Glomerular visceral epithelial cell (primary cell): Measurements from ENCODE around the gene SYNE2.
A peak's percentile ranks its signal among the peaks of the same experiment; 100 is the strongest.
"Not testable (repeated sequence)": the region's sequence is repeated elsewhere in the genome, so short reads cannot be mapped to it uniquely, and the experiment has no call there.

Experiments used
- DNase-seq: peaks from one replicate; pipeline ENCODE4 v3.0.0-alpha.2; 2016; ENCODE audit errors: extremely low spot score

Gene SYNE2

GRCh38 chr14:64190974-64191502, 338.2 kb downstream of the SYNE2 start:
- no peak for DNase-seq

DNA sequence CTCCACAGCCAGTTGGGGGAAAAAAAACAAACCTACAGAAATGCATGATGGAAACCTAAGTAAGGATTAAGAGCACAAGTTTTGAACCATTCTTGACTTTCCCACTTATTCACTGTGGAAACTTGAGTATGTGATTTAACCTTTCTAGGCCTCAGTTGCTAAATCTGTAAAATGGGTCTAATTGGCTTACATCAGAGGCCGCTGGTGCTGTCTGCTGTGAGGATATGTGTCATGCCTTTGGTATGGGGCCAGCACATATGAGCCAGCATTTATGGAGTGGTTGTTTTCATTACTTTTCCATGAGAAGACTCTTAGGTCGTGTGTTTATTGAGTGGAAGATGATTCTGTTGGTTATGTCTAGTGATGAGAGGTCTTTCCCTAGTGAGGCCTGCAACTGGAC, 339.0 kb downstream of the SYNE2 start:
- DNase-seq: peak; percentile 59

- DNase-seq: no peak
Observed at GRCh38 chr14:64193821-64194220, 341.0 kb downstream of the SYNE2 start.

GRCh38 chr14:64194404-64194803, 341.6 kb downstream of the SYNE2 start:
- DNase-seq: no peak

- no peak for DNase-seq
Observed at GRCh38 chr14:64195199-64195598, 342.4 kb downstream of the SYNE2 start.

- DNase-seq: no peak
Observed at GRCh38 chr14:64196056-64196455, 343.3 kb downstream of the SYNE2 start.

GRCh38 chr14:64196814-64197411, 344.1 kb downstream of the SYNE2 start:
- no peak for DNase-seq

DNA sequence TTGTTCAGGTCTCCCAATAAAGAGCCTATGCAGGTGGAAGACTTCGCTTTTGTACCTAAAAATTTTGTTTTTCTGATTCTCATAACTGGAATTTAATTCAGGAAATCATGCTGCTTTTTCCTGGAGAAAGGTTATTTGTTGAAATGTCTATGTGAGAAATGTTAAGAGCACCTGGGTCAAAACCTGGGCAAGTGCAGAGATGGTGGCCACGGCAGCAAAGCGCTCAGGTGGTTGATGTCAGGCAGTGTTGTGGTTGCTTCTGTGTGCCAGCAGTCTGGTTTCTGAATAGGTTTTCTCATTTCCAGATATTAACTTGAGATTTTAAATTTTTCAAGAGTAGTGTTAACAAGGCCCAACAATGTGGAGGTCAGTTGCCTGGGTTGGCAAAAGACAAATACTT, 345.2 kb downstream of the SYNE2 start:
- no peak for DNase-seq

- DNase-seq: no peak
Observed at GRCh38 chr14:64198486-64198885, 345.7 kb downstream of the SYNE2 start.

DNA sequence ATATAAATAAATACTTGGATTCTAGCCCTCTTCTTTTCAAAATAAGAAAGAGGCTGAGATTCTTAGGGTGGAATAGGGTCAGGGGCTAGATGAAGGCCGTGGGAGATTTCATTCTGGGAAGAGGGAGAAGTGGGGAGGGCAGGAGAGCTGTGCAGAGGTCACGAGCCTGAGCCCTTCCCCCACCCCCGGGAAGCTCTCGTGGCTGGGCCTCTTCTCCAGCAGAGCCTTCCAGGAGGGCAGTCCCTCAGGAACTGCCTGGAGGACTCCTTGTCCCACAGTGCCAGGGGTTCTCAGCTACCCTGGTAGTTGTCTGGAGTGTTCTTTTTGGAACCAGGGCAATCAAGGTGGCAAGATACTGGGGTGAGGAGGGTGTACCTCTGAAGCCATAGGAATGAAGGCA, 347.4 kb downstream of the SYNE2 start:
- DNase-seq: no peak

- DNase-seq: no peak
Observed at GRCh38 chr14:64201296-64201695, 348.5 kb downstream of the SYNE2 start.

- DNase-seq: no peak
Observed at GRCh38 chr14:64201921-64202545, 349.2 kb downstream of the SYNE2 start.

DNA sequence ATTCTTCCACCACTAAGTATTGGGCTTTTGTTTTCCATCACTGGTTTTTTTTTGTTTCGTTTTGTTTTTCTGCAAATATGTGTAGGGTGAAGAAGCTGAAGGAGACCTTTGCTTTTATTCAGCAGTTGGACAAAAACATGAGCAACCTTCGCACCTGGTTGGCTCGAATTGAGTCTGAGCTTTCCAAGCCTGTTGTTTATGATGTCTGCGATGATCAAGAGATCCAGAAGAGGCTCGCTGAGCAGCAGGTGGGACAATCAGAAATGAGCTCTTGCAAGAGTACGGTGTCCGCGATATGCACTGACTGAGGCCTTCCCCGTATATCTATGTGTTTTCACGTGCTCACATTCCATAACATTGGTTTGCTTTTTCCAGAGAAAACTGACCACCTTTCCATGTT, 349.9 kb downstream of the SYNE2 start:
- no peak for DNase-seq

GRCh38 chr14:64203366-64204006, 350.7 kb downstream of the SYNE2 start:
- no peak for DNase-seq

- DNase-seq: no peak
Observed at GRCh38 chr14:64208261-64208660, 355.5 kb downstream of the SYNE2 start.

DNA sequence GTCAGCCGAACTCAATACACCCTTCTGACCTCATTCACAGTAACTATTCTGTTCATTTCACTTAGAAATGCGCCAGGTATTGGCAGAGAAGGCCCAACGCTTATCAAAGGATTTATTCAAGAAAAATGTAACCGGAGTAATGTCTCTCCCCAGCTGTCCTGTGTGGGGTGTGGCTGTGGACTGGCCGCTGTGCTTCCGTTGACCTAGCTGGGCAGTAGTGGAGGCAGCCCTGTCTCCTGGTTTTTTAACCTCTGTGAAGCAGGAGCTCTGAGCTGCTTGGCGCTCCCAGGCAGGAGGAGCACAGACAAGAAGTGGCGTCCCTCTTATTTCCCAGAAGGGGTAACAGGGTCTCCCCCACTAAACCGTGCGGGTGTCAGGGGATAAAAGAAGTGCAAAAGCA, 356.2 kb downstream of the SYNE2 start:
- no peak for DNase-seq

DNA sequence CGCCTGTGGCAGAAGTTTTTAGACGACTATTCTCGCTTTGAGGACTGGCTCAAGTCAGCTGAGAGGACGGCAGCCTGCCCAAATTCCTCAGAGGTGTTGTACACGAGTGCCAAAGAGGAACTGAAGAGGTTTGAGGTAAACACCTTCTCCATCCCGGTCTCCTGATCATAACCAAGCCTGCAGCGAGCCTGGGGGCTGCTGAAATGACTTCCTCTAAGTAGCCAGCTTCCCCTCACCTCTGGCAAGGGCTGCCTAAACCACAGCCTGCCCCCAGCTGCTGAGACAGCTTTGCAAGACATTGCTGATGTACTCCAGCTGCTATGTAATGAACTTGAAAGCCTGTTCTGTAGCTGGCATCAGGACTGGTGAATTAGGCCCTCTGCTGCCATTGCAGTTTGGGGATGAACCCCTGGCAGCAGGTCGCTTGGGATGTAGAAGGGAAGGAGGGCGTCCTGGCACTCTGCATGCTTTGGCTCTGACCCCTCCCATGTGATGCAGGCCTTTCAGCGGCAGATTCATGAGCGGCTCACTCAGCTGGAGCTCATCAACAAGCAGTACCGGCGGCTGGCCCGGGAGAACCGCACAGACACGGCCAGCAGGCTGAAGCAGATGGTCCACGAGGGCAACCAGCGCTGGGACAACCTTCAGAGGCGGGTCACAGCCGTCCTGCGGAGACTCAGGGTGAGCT, 356.8 kb downstream of the SYNE2 start:
- DNase-seq: no peak

- DNase-seq: no peak
Observed at GRCh38 chr14:64210216-64210615, 357.4 kb downstream of the SYNE2 start.

GRCh38 chr14:64210912-64211311, 358.1 kb downstream of the SYNE2 start:
- not testable (repeated sequence) for DNase-seq

DNA sequence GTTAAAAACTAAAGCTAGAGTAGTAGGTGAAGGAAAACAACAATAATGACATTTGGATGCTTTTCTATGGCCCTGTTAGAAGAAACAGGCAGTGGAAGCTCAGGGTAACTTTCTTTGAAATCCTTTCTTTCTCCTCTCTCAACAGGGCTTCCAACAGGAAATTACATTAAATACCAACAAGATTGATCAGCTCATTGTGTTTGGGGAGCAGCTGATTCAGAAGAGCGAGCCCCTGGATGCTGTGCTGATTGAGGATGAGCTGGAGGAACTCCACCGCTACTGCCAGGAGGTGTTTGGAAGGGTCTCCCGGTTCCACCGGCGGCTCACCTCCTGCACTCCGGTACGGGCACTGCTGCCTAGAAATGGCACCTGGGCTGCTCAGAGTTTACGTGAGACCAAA, 359.9 kb downstream of the SYNE2 start:
- no peak for DNase-seq

DNA sequence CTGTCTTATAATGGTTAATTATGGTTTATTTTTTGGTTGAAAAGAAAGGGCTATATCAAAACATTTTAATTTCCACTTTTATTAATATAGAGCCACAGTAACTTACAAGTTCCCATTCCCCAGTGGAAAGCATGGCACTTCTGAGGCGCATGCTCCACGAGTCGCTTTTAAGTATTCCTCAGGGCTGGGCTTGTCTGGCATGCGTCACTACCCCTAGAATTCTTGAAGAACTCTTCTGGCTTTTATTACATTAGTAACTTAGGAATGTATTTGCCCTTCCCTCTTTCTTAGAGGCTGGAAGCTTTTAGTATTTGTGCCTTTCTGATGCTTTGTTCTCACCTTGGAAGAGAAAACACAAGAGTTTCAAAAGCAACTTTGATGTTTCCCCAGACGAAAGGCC, 360.3 kb downstream of the SYNE2 start:
- DNase-seq: no peak

GRCh38 chr14:64213853-64214570, 361.2 kb downstream of the SYNE2 start:
- no peak for DNase-seq
